HEK293 (cell line): ENCODE results near the gene CCDC57.

Source experiments
- ATF2 ChIP-seq: fragments of 450-650 bp; formaldehyde crosslinking; IDR thresholded peaks from 2 replicates; pipeline ENCODE4 v1.5.1; 2016; ENCODE audit warnings: missing biosample characterization, missing genetic modification characterization, low read depth
- GLIS2 ChIP-seq: fragments of 450-650 bp; formaldehyde crosslinking; IDR thresholded peaks from 2 replicates; pipeline ENCODE4 v1.5.1; 2016; ENCODE audit warnings: missing biosample characterization, missing genetic modification characterization
- HOXC10 ChIP-seq: sonication (generic); formaldehyde crosslinking; IDR thresholded peaks from 2 replicates; pipeline ENCODE4 v1.8.1; 2023; ENCODE audit warnings: mild to moderate bottlenecking, missing genetic modification reagents
- MEIS1 ChIP-seq: sonication (generic); formaldehyde crosslinking; IDR thresholded peaks from 2 replicates; pipeline ENCODE4 v1.8.1; 2022; ENCODE audit warnings: missing genetic modification reagents, mild to moderate bottlenecking, borderline replicate concordance
- MYNN ChIP-seq: fragments of 450-650 bp; formaldehyde crosslinking; IDR thresholded peaks from 2 replicates; pipeline ENCODE4 v1.5.1; 2016; ENCODE audit warnings: missing biosample characterization, missing genetic modification characterization, borderline replicate concordance
- MZF1 ChIP-seq: fragments of 450-650 bp; formaldehyde crosslinking; IDR thresholded peaks from 2 replicates; pipeline ENCODE4 v1.5.1; 2017; ENCODE audit warnings: missing biosample characterization, missing genetic modification characterization, borderline replicate concordance
- OSR2 ChIP-seq: fragments of 450-650 bp; formaldehyde crosslinking; IDR thresholded peaks from 2 replicates; pipeline ENCODE4 v1.5.1; 2016; ENCODE audit warnings: missing biosample characterization, missing genetic modification characterization
- OVOL3 ChIP-seq: fragments of 450-650 bp; formaldehyde crosslinking; IDR thresholded peaks from 2 replicates; pipeline ENCODE4 v1.5.1; 2016; ENCODE audit warnings: missing biosample characterization, missing genetic modification characterization
- RBAK ChIP-seq: fragments of 450-650 bp; formaldehyde crosslinking; IDR thresholded peaks from 2 replicates; pipeline ENCODE4 v1.5.1; 2016; ENCODE audit warnings: missing biosample characterization, missing genetic modification characterization
- SETDB1 ChIP-seq: IDR thresholded peaks from one replicate; pipeline ENCODE4 v1.6.1; 2017; ENCODE audit warnings: mild to moderate bottlenecking, low read length, moderate library complexity, mixed read lengths; ENCODE audit not compliant: insufficient read length
- SP2 ChIP-seq: fragments of 450-650 bp; formaldehyde crosslinking; IDR thresholded peaks from 2 replicates; pipeline ENCODE4 v1.5.1; 2016; ENCODE audit warnings: missing biosample characterization, missing genetic modification characterization
- WT1 ChIP-seq: fragments of 450-650 bp; formaldehyde crosslinking; IDR thresholded peaks from 2 replicates; pipeline ENCODE4 v1.5.1; 2016; ENCODE audit warnings: missing biosample characterization, missing genetic modification characterization
- YY1 ChIP-seq: fragments of 450-650 bp; formaldehyde crosslinking; IDR thresholded peaks from 2 replicates; pipeline ENCODE4 v1.5.1; 2018; ENCODE audit warnings: missing biosample characterization, missing genetic modification characterization
- ZBTB20 ChIP-seq: fragments of 450-650 bp; formaldehyde crosslinking; IDR thresholded peaks from 2 replicates; pipeline ENCODE4 v1.5.1; 2016; ENCODE audit warnings: missing biosample characterization, missing genetic modification characterization
- ZBTB6 ChIP-seq: fragments of 450-650 bp; formaldehyde crosslinking; IDR thresholded peaks from 2 replicates; pipeline ENCODE4 v1.5.1; 2017; ENCODE audit warnings: missing biosample characterization, missing genetic modification characterization
- ZBTB8A ChIP-seq: fragments of 450-650 bp; formaldehyde crosslinking; IDR thresholded peaks from 2 replicates; pipeline ENCODE4 v1.5.1; 2016; ENCODE audit warnings: missing biosample characterization, missing genetic modification characterization
- ZNF133 ChIP-seq: fragments of 450-650 bp; formaldehyde crosslinking; IDR thresholded peaks from 2 replicates; pipeline ENCODE4 v1.5.1; 2016; ENCODE audit warnings: missing biosample characterization, missing genetic modification characterization
- ZNF174 ChIP-seq: fragments of 450-650 bp; formaldehyde crosslinking; IDR thresholded peaks from 2 replicates; pipeline ENCODE4 v1.5.0; 2017; ENCODE audit warnings: missing biosample characterization, mild to moderate bottlenecking, missing genetic modification characterization
- ZNF19 ChIP-seq: fragments of 450-650 bp; formaldehyde crosslinking; IDR thresholded peaks from 2 replicates; pipeline ENCODE4; 2016; ENCODE audit warnings: missing biosample characterization, missing genetic modification characterization, low read depth
- ZNF211 ChIP-seq: fragments of 450-650 bp; formaldehyde crosslinking; IDR thresholded peaks from 2 replicates; pipeline ENCODE4 v1.5.1; 2016; ENCODE audit warnings: low read depth, missing biosample characterization, missing genetic modification characterization
- ZNF214 ChIP-seq: fragments of 450-650 bp; formaldehyde crosslinking; IDR thresholded peaks from 2 replicates; pipeline ENCODE4 v1.5.1; 2017; ENCODE audit warnings: missing biosample characterization, mild to moderate bottlenecking, missing genetic modification characterization, borderline replicate concordance
- ZNF23 ChIP-seq: fragments of 450-650 bp; formaldehyde crosslinking; IDR thresholded peaks from 2 replicates; pipeline ENCODE4 v1.5.1; 2016; ENCODE audit warnings: missing biosample characterization, missing genetic modification characterization, borderline replicate concordance
- ZNF248 ChIP-seq: fragments of 450-650 bp; formaldehyde crosslinking; IDR thresholded peaks from 2 replicates; pipeline ENCODE4 v1.5.1; 2017; ENCODE audit warnings: missing biosample characterization, missing genetic modification characterization
- ZNF391 ChIP-seq: fragments of 450-650 bp; formaldehyde crosslinking; IDR thresholded peaks from 2 replicates; pipeline ENCODE4 v1.5.1; 2016; ENCODE audit warnings: low read depth, missing biosample characterization, missing genetic modification characterization, borderline replicate concordance
- ZNF510 ChIP-seq: fragments of 450-650 bp; formaldehyde crosslinking; IDR thresholded peaks from 2 replicates; pipeline ENCODE4 v1.5.1; 2018; ENCODE audit warnings: mild to moderate bottlenecking, missing genetic modification characterization, missing biosample characterization; ENCODE audit not compliant: insufficient replicate concordance
- ZNF530 ChIP-seq: fragments of 450-650 bp; formaldehyde crosslinking; IDR thresholded peaks from 2 replicates; pipeline ENCODE4 v1.5.1; 2016; ENCODE audit warnings: low read depth, missing biosample characterization, missing genetic modification characterization
- ZNF610 ChIP-seq: fragments of 450-650 bp; formaldehyde crosslinking; IDR thresholded peaks from 2 replicates; pipeline ENCODE4 v1.5.1; 2016; ENCODE audit warnings: missing biosample characterization, missing genetic modification characterization, borderline replicate concordance
- ZNF629 ChIP-seq: fragments of 450-650 bp; formaldehyde crosslinking; IDR thresholded peaks from 2 replicates; pipeline ENCODE4 v1.5.1; 2017; ENCODE audit warnings: missing biosample characterization, missing genetic modification characterization
- ZNF677 ChIP-seq: fragments of 450-650 bp; IDR thresholded peaks from 2 replicates; pipeline ENCODE4 v1.5.0; 2018; ENCODE audit warnings: missing biosample characterization, mild to moderate bottlenecking, missing genetic modification characterization, moderate library complexity
- ZNF707 ChIP-seq: fragments of 450-650 bp; formaldehyde crosslinking; IDR thresholded peaks from 2 replicates; pipeline ENCODE4 v1.5.1; 2016; ENCODE audit warnings: missing biosample characterization, missing genetic modification characterization
- ZNF777 ChIP-seq: fragments of 450-650 bp; formaldehyde crosslinking; IDR thresholded peaks from 2 replicates; pipeline ENCODE4 v1.5.1; 2017; ENCODE audit warnings: missing biosample characterization, missing genetic modification characterization, borderline replicate concordance
- ZSCAN30 ChIP-seq: fragments of 450-650 bp; IDR thresholded peaks from 2 replicates; pipeline ENCODE4 v1.5.1; 2018; ENCODE audit warnings: missing biosample characterization, mild to moderate bottlenecking, missing genetic modification characterization, moderate library complexity
- TF ChIP-seq, protein P1 (sequence below): fragments of 450-650 bp; formaldehyde crosslinking; IDR thresholded peaks from 2 replicates; pipeline ENCODE4 v1.5.1; 2016; ENCODE audit warnings: missing biosample characterization, missing genetic modification characterization
- TF ChIP-seq, protein P2 (sequence below): fragments of 450-650 bp; formaldehyde crosslinking; IDR thresholded peaks from 2 replicates; pipeline ENCODE4 v1.5.1; 2017; ENCODE audit warnings: missing biosample characterization, missing genetic modification characterization

CCDC57 gene

DNA sequence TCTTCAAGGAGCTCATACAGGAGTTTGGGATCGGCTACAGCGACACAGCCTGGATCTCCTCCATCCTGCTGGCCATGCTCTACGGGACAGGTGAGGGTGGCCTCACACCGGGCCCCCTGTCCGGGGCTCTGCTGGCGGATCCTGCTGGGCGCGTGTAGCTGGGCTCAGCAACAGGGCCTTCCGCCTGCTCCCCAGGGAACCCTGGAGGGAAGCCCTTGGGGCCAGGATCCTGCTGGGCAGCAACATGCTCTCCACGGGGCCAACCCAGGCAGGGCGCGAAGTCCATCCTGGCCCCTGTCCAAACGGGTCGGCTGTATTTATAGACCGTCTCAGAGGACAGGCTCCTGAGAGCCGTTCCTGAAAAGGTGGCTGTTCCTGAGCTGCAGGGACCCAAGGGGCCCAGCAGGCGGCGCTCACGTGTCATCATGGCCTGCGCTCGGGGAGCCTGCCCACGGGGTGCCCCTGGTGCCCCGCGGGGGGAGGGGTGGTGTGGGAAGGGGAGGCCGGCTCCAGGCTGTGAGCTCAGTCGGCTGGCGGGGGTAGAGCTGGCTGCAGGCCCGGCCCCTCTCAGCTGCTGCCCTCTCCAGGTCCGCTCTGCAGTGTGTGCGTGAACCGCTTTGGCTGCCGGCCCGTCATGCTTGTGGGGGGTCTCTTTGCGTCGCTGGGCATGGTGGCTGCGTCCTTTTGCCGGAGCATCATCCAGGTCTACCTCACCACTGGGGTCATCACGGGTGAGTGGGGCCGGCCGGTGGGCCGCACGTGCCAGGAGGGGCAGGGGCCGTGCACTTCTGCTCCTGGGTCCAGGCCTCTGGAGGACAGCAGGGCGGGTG, 23.7 kb upstream of the CCDC57 start (continued):
- TF ChIP-seq, protein P1, sequence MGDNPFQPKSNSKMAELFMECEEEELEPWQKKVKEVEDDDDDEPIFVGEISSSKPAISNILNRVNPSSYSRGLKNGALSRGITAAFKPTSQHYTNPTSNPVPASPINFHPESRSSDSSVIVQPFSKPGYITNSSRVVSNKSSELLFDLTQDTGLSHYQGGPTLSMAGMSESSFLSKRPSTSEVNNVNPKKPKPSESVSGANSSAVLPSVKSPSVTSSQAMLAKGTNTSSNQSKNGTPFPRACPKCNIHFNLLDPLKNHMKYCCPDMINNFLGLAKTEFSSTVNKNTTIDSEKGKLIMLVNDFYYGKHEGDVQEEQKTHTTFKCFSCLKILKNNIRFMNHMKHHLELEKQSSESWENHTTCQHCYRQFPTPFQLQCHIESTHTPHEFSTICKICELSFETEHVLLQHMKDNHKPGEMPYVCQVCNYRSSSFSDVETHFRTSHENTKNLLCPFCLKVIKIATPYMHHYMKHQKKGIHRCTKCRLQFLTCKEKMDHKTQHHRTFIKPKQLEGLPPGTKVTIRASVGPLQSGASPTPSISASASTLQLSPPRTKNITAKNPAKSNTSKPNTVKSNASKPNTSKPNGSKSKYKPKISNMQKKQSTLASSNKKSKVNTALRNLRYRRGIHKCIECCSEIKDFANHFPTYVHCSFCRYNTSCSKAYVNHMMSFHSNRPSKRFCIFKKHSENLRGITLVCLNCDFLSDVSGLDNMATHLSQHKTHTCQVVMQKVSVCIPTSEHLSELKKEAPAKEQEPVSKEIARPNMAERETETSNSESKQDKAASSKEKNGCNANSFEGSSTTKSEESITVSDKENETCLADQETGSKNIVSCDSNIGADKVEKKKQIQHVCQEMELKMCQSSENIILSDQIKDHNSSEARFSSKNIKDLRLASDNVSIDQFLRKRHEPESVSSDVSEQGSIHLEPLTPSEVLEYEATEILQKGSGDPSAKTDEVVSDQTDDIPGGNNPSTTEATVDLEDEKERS (tag by site-specific recombination), result no peak
- no peak for TF ChIP-seq ZNF174
- no peak; the same call in 1 of the 2 replicates for TF ChIP-seq ZNF629 (tag by site-specific recombination)
- TF ChIP-seq GLIS2, result peak; percentile 98
- no peak for TF ChIP-seq ZNF510 (tag by site-specific recombination)
- no peak for TF ChIP-seq MEIS1 (CRISPR knock-in tag)
- 0 out of 2 replicates have a peak, but pooled peaks have one; percentile 23 for TF ChIP-seq ZNF391
- TF ChIP-seq ZBTB8A, result peak; percentile 80
- TF ChIP-seq OSR2, result no peak
- TF ChIP-seq ZNF23 (tag by site-specific recombination), result no peak
- TF ChIP-seq ATF2 (tag by site-specific recombination), result no peak
- TF ChIP-seq SETDB1, result no peak
- peak; percentile 76 for TF ChIP-seq ZBTB6 (tag by site-specific recombination)
- TF ChIP-seq ZNF19 (tag by site-specific recombination), result no peak
- no peak for TF ChIP-seq YY1
- TF ChIP-seq ZSCAN30, result peak; percentile 83
- TF ChIP-seq HOXC10 (CRISPR knock-in tag), result no peak
- TF ChIP-seq ZNF677 (tag by site-specific recombination), result no peak
- TF ChIP-seq ZNF248 (tag by site-specific recombination), result no peak
- no peak for TF ChIP-seq ZNF610 (tag by site-specific recombination)
- no peak for TF ChIP-seq WT1 (tag by site-specific recombination)
- no peak for TF ChIP-seq ZNF707
- TF ChIP-seq OVOL3, result no peak
- TF ChIP-seq, protein P2, sequence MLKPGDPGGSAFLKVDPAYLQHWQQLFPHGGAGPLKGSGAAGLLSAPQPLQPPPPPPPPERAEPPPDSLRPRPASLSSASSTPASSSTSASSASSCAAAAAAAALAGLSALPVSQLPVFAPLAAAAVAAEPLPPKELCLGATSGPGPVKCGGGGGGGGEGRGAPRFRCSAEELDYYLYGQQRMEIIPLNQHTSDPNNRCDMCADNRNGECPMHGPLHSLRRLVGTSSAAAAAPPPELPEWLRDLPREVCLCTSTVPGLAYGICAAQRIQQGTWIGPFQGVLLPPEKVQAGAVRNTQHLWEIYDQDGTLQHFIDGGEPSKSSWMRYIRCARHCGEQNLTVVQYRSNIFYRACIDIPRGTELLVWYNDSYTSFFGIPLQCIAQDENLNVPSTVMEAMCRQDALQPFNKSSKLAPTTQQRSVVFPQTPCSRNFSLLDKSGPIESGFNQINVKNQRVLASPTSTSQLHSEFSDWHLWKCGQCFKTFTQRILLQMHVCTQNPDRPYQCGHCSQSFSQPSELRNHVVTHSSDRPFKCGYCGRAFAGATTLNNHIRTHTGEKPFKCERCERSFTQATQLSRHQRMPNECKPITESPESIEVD, result no peak
- no peak for TF ChIP-seq MYNN (tag by site-specific recombination)
- TF ChIP-seq ZNF777 (tag by site-specific recombination), result no peak
- TF ChIP-seq RBAK (tag by site-specific recombination), result no peak
- TF ChIP-seq SP2, result 0 out of 2 replicates have a peak, but pooled peaks have one; percentile 13
- TF ChIP-seq MZF1 (tag by site-specific recombination), result no peak
- TF ChIP-seq ZNF530, result no peak
- no peak for TF ChIP-seq ZNF211 (tag by site-specific recombination)
- no peak for TF ChIP-seq ZNF214 (tag by site-specific recombination)
- 0 out of 2 replicates have a peak, but pooled peaks have one; percentile 16 for TF ChIP-seq ZBTB20
- TF ChIP-seq ZNF133 (tag by site-specific recombination), result no peak
